Ovary (tissue), 9 donors: ENCODE measurements around the gene KYNU. TPM values are rescaled to one million over a fixed set of nuclear protein-coding genes. Genes with fewer than 3 reads are reported as not detected.
"Not testable (repeated sequence)": the region's sequence is repeated elsewhere in the genome, so short reads cannot be mapped to it uniquely, and the experiment has no call there.

Source experiments
- DNase-seq, 5 donors: peaks; one replicate each; pipeline ENCODE4 v3.0.0-alpha.2; 2019 to 2020
- H3K27ac ChIP-seq, 2 donors: fragments of 200-600 bp; one replicate each; pipeline versions ENCODE4 v1.5.1 to v1.8.0; 2019 to 2022
- H3K27me3 ChIP-seq: fragments of 200-600 bp; one replicate; pipeline ENCODE4 v1.8.0; 2022
- H3K36me3 ChIP-seq: fragments of 200-600 bp; sonication (generic); one replicate; pipeline ENCODE4 v1.5.1; 2019
- H3K4me1 ChIP-seq: one replicate; pipeline ENCODE4 v1.8.1; 2013; ENCODE audit warnings: mild to moderate bottlenecking, moderate library complexity; ENCODE audit not compliant: insufficient read depth
- H3K4me3 ChIP-seq: fragments of 200-600 bp; sonication (generic); one replicate; pipeline ENCODE4 v1.5.1; 2017
- H3K9me3 ChIP-seq, 2 donors: fragments of 200-600 bp in 1 of 2; sonication (generic) in 1 of 2; one replicate each; pipeline versions ENCODE4 v1.5.1 to v1.8.1; 2013 to 2019; ENCODE audit warnings: mild to moderate bottlenecking in 1 of 2, moderate library complexity in 1 of 2
- CTCF ChIP-seq, 3 donors: fragments of 450-650 bp in 2 of 3; fragments of 200-600 bp in 1 of 3; IDR thresholded peaks; one replicate each; pipeline versions ENCODE4 v1.5.1 to v1.8.0; 2016 to 2022; ENCODE audit warnings: antibody characterized with exemption in 3 of 3, mild to moderate bottlenecking in 1 of 3
- EP300 ChIP-seq: sonication (generic); formaldehyde crosslinking; IDR thresholded peaks from one replicate; pipeline ENCODE4 v1.6.1; 2017; ENCODE audit warnings: antibody characterized with exemption
- POLR2A ChIP-seq: fragments of 450-650 bp; IDR thresholded peaks from one replicate; pipeline ENCODE4 v1.6.1; 2017; ENCODE audit warnings: antibody characterized with exemption, mild to moderate bottlenecking, moderate library complexity
- WGBS, 3 donors: extraction: QIAGEN DNeasy Blood & Tissue Kit in 1 of 3; methylation state at CpG; one replicate each; pipeline versions ENCODE4 v1.1.5 to v1.1.7; 2013 to 2017; 5-methylcytosine and 5-hydroxymethylcytosine counted together
- intact Hi-C, 4 donors: fragments of 100-400 bp; cut with DNase I; formaldehyde crosslinking; loops; one replicate each; pipeline versions ENCODE4 v1.11.0 to v1.15.1; 2022 to 2023
- polyA plus RNA-seq, 2 donors: library from polyadenylated mRNA; stranded (reverse); fragments of 200-250 nt in 1 of 2; fragments of 350-450 nt in 1 of 2; fragmentation: Illumina TruSeq in 1 of 2; extraction: RNeasy Lipid Tissue Mini Kit (QIAGEN cat#74804) in 1 of 2; gene quantifications; one replicate each; pipeline ENCODE4 v1.2.3, GENCODE V29; 2013 to 2014
- total RNA-seq, 7 donors: library from RNA; depleted of rRNA in 2 of 7; stranded (reverse); fragments of >200 nt in 2 of 7; fragmentation: NEBNext Ultra II Directional in 3 of 7; extraction: Animal tissue kit (Norgen Biotek cat#: 25700) in 3 of 7; gene quantifications; one replicate each; pipeline versions ENCODE4 v1.1.0 to v1.2.4, GENCODE V29; 2016 to 2023
- donor health status: DM: no; HTN: no; CAD: no; lungs with moderate emphysema.
- donor health status: DM: no; HTN: no; CAD: no.
- donor health status: Bipolar disorder and iron deficiency.
- donor health status: DM: yes; HTN: yes; CAD: no.
- donor health status: DM: no; HTN: no; CAD: no.
- donor health status: DM: yes; HTN: yes; CAD: no.

The KYNU gene
- total and polyA plus RNA-seq, 9 donors, result 0.40 to 3.2 (median 0.74) TPM

DNA sequence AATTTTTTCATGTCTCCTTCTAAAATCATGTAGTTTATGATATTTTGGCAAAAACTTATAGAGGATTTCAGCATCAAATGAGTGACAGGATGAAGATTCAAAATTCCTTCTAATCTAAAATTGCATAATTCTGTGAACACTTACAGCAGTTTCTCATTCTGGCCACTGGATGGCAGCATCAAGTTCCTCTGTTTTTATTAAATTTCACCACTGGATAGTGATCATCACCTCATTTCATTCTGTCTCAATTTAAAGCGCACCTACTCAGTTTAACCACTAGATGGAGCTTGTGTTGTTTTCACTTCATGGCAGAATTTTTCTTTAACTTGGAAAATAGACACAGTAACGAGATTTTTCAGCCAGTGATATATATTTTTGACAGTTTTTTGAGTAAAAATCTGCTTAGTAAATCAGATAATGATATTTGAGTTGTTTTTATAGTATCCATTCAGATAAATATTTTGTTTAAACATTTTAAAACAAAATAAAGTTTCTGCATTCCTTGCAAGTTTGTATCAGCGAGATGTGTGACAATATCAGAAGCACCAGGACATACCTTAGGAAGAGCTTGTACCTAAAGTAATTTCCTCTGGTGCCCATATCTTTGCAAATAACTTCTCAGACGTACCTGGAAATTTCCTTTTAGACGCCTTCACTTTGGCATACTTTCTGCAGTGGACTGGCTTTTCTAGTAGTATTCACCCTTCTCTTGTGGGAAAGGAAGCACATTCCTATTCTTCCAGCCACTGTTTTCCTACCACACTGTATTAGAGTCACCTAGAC, 157.0 kb downstream of the KYNU start:
- Histone ChIP-seq H3K9me3 (no peaks in the 10 kb centered on the region), H3K4me1 (no peaks in the 10 kb centered on the region), H3K4me3 (no peak overlapping the region), H3K27ac (no peak overlapping the region), H3K36me3 (no peaks in the 10 kb centered on the region), H3K27me3 (no peaks in the 10 kb centered on the region)
- peak in 4 of 5 donors; percentile 17 to 59 (median 24) for DNase-seq
- intact Hi-C loops, result no loop called here
- TF ChIP-seq POLR2A (no peak), CTCF (IDR thresholded peaks at IDR 0.05) (peak; percentile 78 to 82 (median 79)), EP300 (no peak)
- WGBS, 3 donors, result 16 to 26% (median 16%) methylated on average over 5 of the region's 5 CpGs

GRCh38 chr2:143051465-143051864, 174.0 kb downstream of the KYNU start:
- no peak for TF ChIP-seq EP300
- no peak for TF ChIP-seq POLR2A
- TF ChIP-seq CTCF (IDR thresholded peaks at IDR 0.05), result no peak
- no peaks in the 10 kb centered on the region for H3K27me3 ChIP-seq
- H3K4me3 ChIP-seq, result no peak overlapping the region
- intact Hi-C loops, result no loop called here
- H3K4me1 ChIP-seq, result no peaks in the 10 kb centered on the region
- no peaks in the 10 kb centered on the region for H3K36me3 ChIP-seq
- no peak overlapping the region for H3K27ac ChIP-seq
- no peaks in the 10 kb centered on the region for H3K9me3 ChIP-seq
- DNase-seq, result no peak
- WGBS, 3 donors, result 94 to 100% (median 96%) methylated on average over 1 of the region's 1 CpG

DNA sequence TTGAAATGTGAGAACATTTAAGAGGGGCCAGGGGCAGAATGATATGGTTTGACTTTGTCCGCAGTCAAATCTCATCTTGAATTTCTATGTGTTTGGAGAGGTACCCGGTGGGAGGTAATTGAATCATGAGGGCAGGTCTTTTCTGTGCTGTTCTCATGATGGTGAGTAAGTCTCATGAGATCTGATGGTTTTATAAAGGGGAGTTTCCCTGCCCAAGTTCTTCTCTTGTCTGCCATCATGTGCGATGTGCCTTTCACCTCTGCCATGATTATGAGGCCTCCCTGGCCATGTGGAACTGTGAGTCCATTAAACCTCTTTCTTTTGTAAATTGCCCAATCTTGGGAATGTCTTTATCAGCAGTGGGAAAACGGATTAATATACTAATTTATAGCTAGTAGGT, 176.0 kb downstream of the KYNU start:
- H3K27me3 ChIP-seq, H3K27ac ChIP-seq, H3K9me3 ChIP-seq, H3K4me1 ChIP-seq, H3K36me3 ChIP-seq, intact Hi-C loops, DNase-seq, H3K4me3 ChIP-seq: not testable (repeated sequence)
- 77 to 98% (median 89%) methylated on average over 4 of the region's 4 CpGs for WGBS, 3 donors

DNA sequence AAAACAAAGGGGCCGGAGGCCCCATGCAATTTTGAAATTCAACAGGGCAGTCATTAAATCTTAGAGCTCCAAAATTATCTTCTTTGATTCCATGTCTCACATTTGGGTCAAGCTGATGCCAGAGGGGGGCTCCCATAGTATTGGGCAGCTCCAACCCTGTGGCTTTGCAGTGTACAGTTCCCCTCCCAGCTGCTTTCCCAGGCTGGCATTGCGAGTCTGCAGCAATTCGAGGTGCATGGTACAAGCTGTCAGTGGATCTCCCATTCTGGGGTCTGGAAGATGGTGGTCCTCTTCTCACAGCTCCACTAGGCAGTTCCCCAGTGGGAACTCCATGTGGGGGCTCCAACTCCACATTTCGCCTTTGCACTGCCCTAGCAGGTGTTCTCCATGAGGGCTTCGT, 179.1 kb downstream of the KYNU start:
- no peaks in the 10 kb centered on the region for H3K36me3 ChIP-seq
- DNase-seq, result no peak
- H3K4me3 ChIP-seq, result no peak overlapping the region
- intact Hi-C loops, result no loop called here
- 95 to 99% (median 99%) methylated on average over 5 of the region's 5 CpGs for WGBS, 3 donors
- H3K9me3 ChIP-seq, result no peaks in the 10 kb centered on the region
- H3K27ac ChIP-seq, result no peak overlapping the region
- TF ChIP-seq POLR2A, result no peak
- TF ChIP-seq CTCF (IDR thresholded peaks at IDR 0.05), result no peak
- TF ChIP-seq EP300, result no peak
- no peaks in the 10 kb centered on the region for H3K4me1 ChIP-seq
- H3K27me3 ChIP-seq, result no peaks in the 10 kb centered on the region

DNA sequence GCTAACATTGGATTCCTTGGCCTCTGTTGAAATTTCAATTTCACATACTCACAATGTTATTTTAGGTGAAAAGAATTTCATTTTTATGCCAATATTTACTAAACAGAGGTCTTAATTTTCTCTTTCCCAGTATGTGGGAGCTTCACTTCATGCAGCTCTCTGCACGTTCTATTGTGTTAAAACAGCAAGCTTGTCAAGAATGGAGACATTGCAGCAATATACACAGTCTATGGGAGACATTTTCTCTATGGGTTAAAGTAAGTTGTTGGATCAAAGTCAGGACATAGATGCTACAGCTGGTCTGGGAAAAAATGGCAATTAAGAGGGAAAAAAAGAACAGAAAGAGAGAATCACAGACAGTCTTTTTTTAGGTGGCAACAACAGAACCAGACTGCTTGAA, 181.4 kb downstream of the KYNU start:
- Histone ChIP-seq H3K27me3 (no peaks in the 10 kb centered on the region), H3K4me3 (no peak overlapping the region), H3K36me3 (no peaks in the 10 kb centered on the region), H3K9me3 (no peaks in the 10 kb centered on the region), H3K4me1 (no peaks in the 10 kb centered on the region), H3K27ac (no peak overlapping the region)
- TF ChIP-seq POLR2A (no peak), CTCF (IDR thresholded peaks at IDR 0.05) (no peak), EP300 (no peak)
- intact Hi-C loops, result no loop called here
- WGBS, 3 donors, result 5 to 8% (median 6%) methylated on average over 1 of the region's 1 CpG
- DNase-seq, result no peak
